HG02938 (cell line): ENCODE data around the gene FAXDC2.

Source experiments
- ATAC-seq: cut with Tn5 transposase; IDR thresholded peaks from one replicate; pipeline ENCODE4 v1.9.1; 2021; ENCODE audit warnings: mild to moderate bottlenecking, moderate library complexity; ENCODE audit not compliant: unreplicated experiment

FAXDC2 gene

DNA sequence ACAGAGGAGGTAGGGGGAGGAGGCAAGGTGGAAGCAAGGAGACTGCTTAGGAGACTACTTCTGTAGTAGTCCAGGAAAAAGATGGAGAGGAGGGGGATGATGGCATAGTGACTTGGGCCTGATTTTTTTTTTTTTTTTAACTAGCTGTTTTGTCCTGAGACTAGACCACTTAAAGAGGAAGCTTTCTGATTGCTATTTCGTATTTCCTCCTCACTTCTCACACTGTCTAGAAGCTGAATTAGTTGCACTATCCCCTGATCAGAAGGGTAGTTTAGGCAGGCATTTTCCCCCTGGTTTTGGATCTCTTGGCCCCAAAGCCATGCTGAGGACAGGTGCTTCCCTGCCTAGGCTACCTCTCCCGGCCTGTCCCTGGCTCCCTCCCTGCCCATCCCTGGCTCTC, 80.3 kb downstream of the FAXDC2 start:
- no peak for ATAC-seq
